Neural progenitor cell (in vitro differentiated cells): Measurements from ENCODE around the gene HOMER2. TPM values are rescaled to one million over a fixed set of nuclear protein-coding genes. Genes with fewer than 3 reads are reported as not detected.
"Not testable (repeated sequence)": the region's sequence is repeated elsewhere in the genome, so short reads cannot be mapped to it uniquely, and the experiment has no call there.

Source experiments
- DNase-seq: peaks from one replicate; pipeline ENCODE4 v3.0.0-alpha.2; 2016; ENCODE audit warnings: low spot score
- H2AFZ ChIP-seq: fragments of 200-600 bp; sonication (generic); replicated peaks from 2 replicates; pipeline ENCODE4 v1.6.1; 2016; ENCODE audit warnings: antibody characterized with exemption
- H3F3A ChIP-seq: fragments of 200-600 bp; sonication (generic); 2 replicates; pipeline ENCODE4 v1.6.1; 2016; ENCODE audit warnings: antibody characterized with exemption, low read depth
- H3K27ac ChIP-seq: fragments of 200-600 bp; sonication (generic); 2 replicates; pipeline ENCODE4 v1.5.1; 2016; ENCODE audit warnings: mild to moderate bottlenecking
- H3K27me3 ChIP-seq: fragments of 200-600 bp; sonication (generic); 2 replicates; pipeline ENCODE4 v1.6.1; 2016; ENCODE audit warnings: mild to moderate bottlenecking, moderate library complexity
- H3K36me3 ChIP-seq: fragments of 200-600 bp; sonication (generic); 2 replicates; pipeline ENCODE4 v1.5.1; 2016
- H3K4me1 ChIP-seq: fragments of 200-600 bp; sonication (generic); 2 replicates; pipeline ENCODE4 v1.6.1; 2016; ENCODE audit warnings: mixed run types
- H3K4me2 ChIP-seq: fragments of 200-600 bp; sonication (generic); 2 replicates; pipeline ENCODE4 v1.6.1; 2016
- H3K4me3 ChIP-seq: fragments of 200-600 bp; sonication (generic); 2 replicates; pipeline ENCODE4 v1.5.1; 2016
- H3K79me2 ChIP-seq: fragments of 200-600 bp; sonication (generic); 2 replicates; pipeline ENCODE4 v1.6.1; 2016; ENCODE audit warnings: low read depth
- H3K9ac ChIP-seq: fragments of 200-600 bp; sonication (generic); 2 replicates; pipeline ENCODE4 v1.6.1; 2016
- H3K9me3 ChIP-seq: fragments of 200-600 bp; sonication (generic); 2 replicates; pipeline ENCODE4 v1.5.1; 2016; ENCODE audit warnings: low read depth
- H4K20me1 ChIP-seq: fragments of 200-600 bp; sonication (generic); 2 replicates; pipeline ENCODE4 v1.6.1; 2016; ENCODE audit warnings: low read depth
- H3K27ac Mint-ChIP-seq: 3 replicates; pipeline ENCODE4 v1.8.0; 2021; ENCODE audit warnings: mixed read lengths
- H3K27me3 Mint-ChIP-seq: 2 replicates; pipeline ENCODE4 v1.8.0; 2022; ENCODE audit warnings: low read depth, mild to moderate bottlenecking, inconsistent platforms, moderate library complexity, mixed read lengths; ENCODE audit not compliant: insufficient read depth
- H3K36me3 Mint-ChIP-seq: 3 replicates; pipeline ENCODE4 v1.8.0; 2021; ENCODE audit warnings: mixed read lengths
- H3K4me1 Mint-ChIP-seq: 3 replicates; pipeline ENCODE4 v1.8.0; 2021; ENCODE audit warnings: mixed read lengths
- H3K4me3 Mint-ChIP-seq: 3 replicates; pipeline ENCODE4 v1.8.0; 2021; ENCODE audit warnings: mild to moderate bottlenecking, moderate library complexity, mixed read lengths
- H3K9me3 Mint-ChIP-seq: 3 replicates; pipeline ENCODE4 v1.8.0; 2020; ENCODE audit warnings: mixed read lengths
- CTCF ChIP-seq: fragments of 200-600 bp; sonication (generic); IDR thresholded peaks from 2 replicates; pipeline ENCODE4 v1.5.1; 2017; ENCODE audit warnings: antibody characterized with exemption, mild to moderate bottlenecking
- EZH2 ChIP-seq: fragments of 200-600 bp; sonication (generic); IDR thresholded peaks from 2 replicates; pipeline ENCODE4 v1.6.1; 2017; ENCODE audit warnings: antibody characterized with exemption, mild to moderate bottlenecking, moderate library complexity
- EZH2phosphoT487 ChIP-seq: fragments of 200-600 bp; sonication (generic); IDR thresholded peaks from 2 replicates; pipeline ENCODE4 v1.6.1; 2017; ENCODE audit warnings: antibody characterized with exemption
- total RNA-seq: library from RNA; depleted of rRNA; stranded (reverse); fragments of >200 nt; gene quantifications from 2 replicates; pipeline ENCODE4 v1.2.3, GENCODE V29; 2015; ENCODE audit warnings: low replicate concordance

HOMER2 gene
- total RNA-seq, 1 donor from 2014 or later, result 259 TPM

GRCh38 chr15:82895983-82896382 lies 56.5 kb downstream of the HOMER2 start:
- peak overlapping the region; percentile 75 for H3K27ac Mint-ChIP-seq

GRCh38 chr15:82894971-82895520 lies 57.5 kb downstream of the HOMER2 start:
- TF ChIP-seq EZH2 (no peak), CTCF (no peak), EZH2phosphoT487 (no peak)
- Mint-ChIP-seq H3K4me3 (peak overlapping the region; percentile 18), H3K9me3 (no peaks in the 10 kb centered on the region), H3K4me1 (peaks cover 25% of the 10 kb centered on the region), H3K36me3 (no peaks in the 10 kb centered on the region), H3K27ac (peak overlapping the region; percentile 92), H3K27me3 (no peaks in the 10 kb centered on the region)
- no peak overlapping the region for H3K27ac ChIP-seq
- no peaks in the 10 kb centered on the region for H3K36me3 ChIP-seq
- H3K4me2 ChIP-seq, result peak overlapping the region; percentile 17
- H3K4me1 ChIP-seq, result peaks cover 10% of the 10 kb centered on the region
- no peak overlapping the region for H3K4me3 ChIP-seq
- peaks cover 3% of the 10 kb centered on the region for H3F3A ChIP-seq
- H4K20me1 ChIP-seq, result no peaks in the 10 kb centered on the region
- no peaks in the 10 kb centered on the region for H3K9me3 ChIP-seq
- no peak overlapping the region for H2AFZ ChIP-seq
- no peaks in the 10 kb centered on the region for H3K27me3 ChIP-seq
- no peak overlapping the region for H3K9ac ChIP-seq
- H3K79me2 ChIP-seq, result no peaks in the 10 kb centered on the region
- peak; percentile 78 for DNase-seq

More at GRCh38 chr15:82895983-82896382, 56.5 kb downstream of the HOMER2 start:
- Histone ChIP-seq H3K4me2 (no peak overlapping the region), H3K79me2 (no peaks in the 10 kb centered on the region), H3K27me3 (no peaks in the 10 kb centered on the region), H3K27ac (no peak overlapping the region), H4K20me1 (no peaks in the 10 kb centered on the region), H3K4me1 (peaks cover 10% of the 10 kb centered on the region), H3K9me3 (no peaks in the 10 kb centered on the region), H3K9ac (no peak overlapping the region), H3F3A (peaks cover 3% of the 10 kb centered on the region), H3K36me3 (no peaks in the 10 kb centered on the region), H3K4me3 (no peak overlapping the region), H2AFZ (no peak overlapping the region)
- no peaks in the 10 kb centered on the region for H3K9me3 Mint-ChIP-seq
- H3K27me3 Mint-ChIP-seq, result no peaks in the 10 kb centered on the region
- no peak overlapping the region for H3K4me3 Mint-ChIP-seq
- H3K36me3 Mint-ChIP-seq, result no peaks in the 10 kb centered on the region
- TF ChIP-seq EZH2phosphoT487, result no peak
- TF ChIP-seq EZH2, result no peak
- TF ChIP-seq CTCF, result no peak
- H3K4me1 Mint-ChIP-seq, result peaks cover 25% of the 10 kb centered on the region
- DNase-seq, result no peak

- not testable (repeated sequence) for H3K9ac ChIP-seq, H3K4me1 ChIP-seq, H3K27me3 ChIP-seq, DNase-seq, H3K27me3 Mint-ChIP-seq, H3K4me3 Mint-ChIP-seq, H3K79me2 ChIP-seq, H3K36me3 ChIP-seq, H3K27ac Mint-ChIP-seq, H3K9me3 Mint-ChIP-seq, H3K4me3 ChIP-seq, H3K27ac ChIP-seq, H4K20me1 ChIP-seq, H3K4me2 ChIP-seq, H3F3A ChIP-seq, H2AFZ ChIP-seq, H3K36me3 Mint-ChIP-seq, H3K9me3 ChIP-seq
- peaks cover 17% of the 10 kb centered on the region for H3K4me1 Mint-ChIP-seq
Observed at GRCh38 chr15:82893473-82893872, 59.0 kb downstream of the HOMER2 start.

GRCh38 chr15:82892573-82892972 lies 59.9 kb downstream of the HOMER2 start:
- H2AFZ ChIP-seq, result no peak overlapping the region
- no peak overlapping the region for H3K27ac ChIP-seq
- no peaks in the 10 kb centered on the region for H3K9me3 ChIP-seq
- Mint-ChIP-seq H3K9me3 (no peaks in the 10 kb centered on the region), H3K27ac (no peak overlapping the region), H3K4me1 (peaks cover 8% of the 10 kb centered on the region), H3K36me3 (peaks cover 7% of the 10 kb centered on the region), H3K4me3 (no peak overlapping the region), H3K27me3 (peaks cover 2% of the 10 kb centered on the region)
- no peaks in the 10 kb centered on the region for H4K20me1 ChIP-seq
- H3K4me2 ChIP-seq, result no peak overlapping the region
- no peaks in the 10 kb centered on the region for H3K79me2 ChIP-seq
- no peaks in the 10 kb centered on the region for H3K27me3 ChIP-seq
- peaks cover 10% of the 10 kb centered on the region for H3K4me1 ChIP-seq
- H3F3A ChIP-seq, result peaks cover 3% of the 10 kb centered on the region
- TF ChIP-seq CTCF (no peak), EZH2 (no peak), EZH2phosphoT487 (no peak)
- DNase-seq, result no peak
- no peaks in the 10 kb centered on the region for H3K36me3 ChIP-seq
- no peak overlapping the region for H3K4me3 ChIP-seq
- H3K9ac ChIP-seq, result no peak overlapping the region
